Mesodermal cell (in vitro differentiated cells): Measurements from ENCODE around the gene KLRC3.
"Not testable (repeated sequence)": the region's sequence is repeated elsewhere in the genome, so short reads cannot be mapped to it uniquely, and the experiment has no call there.

ENCODE experiments used
- H3K27ac ChIP-seq: 2 replicates; pipeline ENCODE4 v1.7.0; 2013; ENCODE audit warnings: mild to moderate bottlenecking, low read depth, low read length, moderate library complexity; ENCODE audit not compliant: severe bottlenecking
- H3K36me3 ChIP-seq: 2 replicates; pipeline ENCODE4 v1.7.1; 2013; ENCODE audit warnings: mild to moderate bottlenecking, low read length, moderate library complexity; ENCODE audit not compliant: control insufficient read depth, insufficient read depth
- H3K4me1 ChIP-seq: one replicate; pipeline ENCODE4 v1.7.1; 2013; ENCODE audit warnings: mild to moderate bottlenecking, low read length; ENCODE audit not compliant: insufficient read depth, control insufficient read depth, poor library complexity, severe bottlenecking
- H3K4me3 ChIP-seq: 2 replicates; pipeline ENCODE4 v1.7.0; 2013; ENCODE audit warnings: low read length, control low read depth, mild to moderate bottlenecking; ENCODE audit not compliant: insufficient read depth, poor library complexity, severe bottlenecking; ENCODE audit errors: extremely low read depth
- H3K9me3 ChIP-seq: 2 replicates; pipeline ENCODE4 v1.7.1; 2013; ENCODE audit warnings: mild to moderate bottlenecking, low read length, moderate library complexity; ENCODE audit not compliant: control insufficient read depth
- WGBS, 2 experiments: methylation state at CpG; one replicate each; pipeline ENCODE4 v1.1.5; 2013; ENCODE audit warnings: missing lambda C conversion rate in 2 of 2; ENCODE audit not compliant: insufficient coverage in 2 of 2; 5-methylcytosine and 5-hydroxymethylcytosine counted together

KLRC3 gene

GRCh38 chr12:10369557-10370415 lies 50.6 kb downstream of the KLRC3 start:
- peaks cover 5% of the 10 kb centered on the region for H3K4me1 ChIP-seq
- WGBS, 2 experiments: 88 to 100% methylated on average over 1 to 6 of the region's 8 CpGs
- H3K36me3 ChIP-seq: no peaks in the 10 kb centered on the region
- H3K4me3 ChIP-seq: no peak overlapping the region
- no peak overlapping the region for H3K27ac ChIP-seq
- peaks cover 13% of the 10 kb centered on the region for H3K9me3 ChIP-seq

- Histone ChIP-seq H3K27ac (no peak overlapping the region), H3K36me3 (no peaks in the 10 kb centered on the region), H3K4me1 (peaks cover 15% of the 10 kb centered on the region), H3K4me3 (no peak overlapping the region), H3K9me3 (peaks cover 13% of the 10 kb centered on the region)
- WGBS, 2 experiments: 88 to 91% methylated on average over 6 to 7 of the region's 10 CpGs
Observed at GRCh38 chr12:10368206-10369171, 51.9 kb downstream of the KLRC3 start.

GRCh38 chr12:10367714-10368113 lies 52.7 kb downstream of the KLRC3 start:
- H3K9me3 ChIP-seq: peaks cover 13% of the 10 kb centered on the region
- H3K4me3 ChIP-seq, H3K36me3 ChIP-seq, H3K27ac ChIP-seq: not testable (repeated sequence)
- 80 to 86% methylated on average over 1 to 3 of the region's 4 CpGs for WGBS, 2 experiments
- H3K4me1 ChIP-seq: peaks cover 21% of the 10 kb centered on the region

- H3K4me1 ChIP-seq: peaks cover 25% of the 10 kb centered on the region
- H3K9me3 ChIP-seq: peaks cover 13% of the 10 kb centered on the region
- no peak overlapping the region for H3K4me3 ChIP-seq
- no peak overlapping the region for H3K27ac ChIP-seq
- H3K36me3 ChIP-seq: no peaks in the 10 kb centered on the region
Observed at GRCh38 chr12:10366875-10367274, 53.5 kb downstream of the KLRC3 start.

- no peaks in the 10 kb centered on the region for H3K36me3 ChIP-seq
- WGBS, 2 experiments: 63 to 100% methylated on average over 1 to 3 of the region's 6 CpGs
- peaks cover 25% of the 10 kb centered on the region for H3K4me1 ChIP-seq
- H3K9me3 ChIP-seq: peaks cover 13% of the 10 kb centered on the region
- no peak overlapping the region for H3K27ac ChIP-seq
- H3K4me3 ChIP-seq: peak overlapping the region; percentile 27
Observed at GRCh38 chr12:10365696-10366405, 54.5 kb downstream of the KLRC3 start.

- Histone ChIP-seq H3K9me3 (peaks cover 13% of the 10 kb centered on the region), H3K27ac (peak overlapping the region; percentile 11), H3K4me3 (peak overlapping the region; percentile 27), H3K36me3 (no peaks in the 10 kb centered on the region), H3K4me1 (peaks cover 25% of the 10 kb centered on the region)
- 6 to 8% methylated on average over 11 of the region's 15 CpGs for WGBS, 2 experiments
Observed at GRCh38 chr12:10364815-10365622, 55.4 kb downstream of the KLRC3 start.

- Histone ChIP-seq H3K4me1 (peaks cover 25% of the 10 kb centered on the region), H3K27ac (peak overlapping the region; percentile 11), H3K4me3 (peak overlapping the region; percentile 27), H3K9me3 (peaks cover 13% of the 10 kb centered on the region), H3K36me3 (no peaks in the 10 kb centered on the region)
- 40 to 43% methylated on average over 13 to 14 of the region's 19 CpGs for WGBS, 2 experiments
Observed at GRCh38 chr12:10363914-10364814, 56.2 kb downstream of the KLRC3 start.

GRCh38 chr12:10363658-10363913 lies 56.8 kb downstream of the KLRC3 start:
- H3K4me3 ChIP-seq: no peak overlapping the region
- H3K9me3 ChIP-seq: peaks cover 15% of the 10 kb centered on the region
- peaks cover 25% of the 10 kb centered on the region for H3K4me1 ChIP-seq
- WGBS, 2 experiments: 90 to 96% methylated on average over 4 to 5 of the region's 5 CpGs
- H3K36me3 ChIP-seq: no peaks in the 10 kb centered on the region
- H3K27ac ChIP-seq: no peak overlapping the region

- Histone ChIP-seq H3K36me3 (no peaks in the 10 kb centered on the region), H3K27ac (no peak overlapping the region), H3K9me3 (peaks cover 10% of the 10 kb centered on the region), H3K4me1 (peaks cover 25% of the 10 kb centered on the region), H3K4me3 (no peak overlapping the region)
- 47 to 62% methylated on average over 4 to 5 of the region's 9 CpGs for WGBS, 2 experiments
Observed at GRCh38 chr12:10362828-10363657, 57.4 kb downstream of the KLRC3 start.
